Measurements from ENCODE around the gene CTXN3.

Gene CTXN3

DNA sequence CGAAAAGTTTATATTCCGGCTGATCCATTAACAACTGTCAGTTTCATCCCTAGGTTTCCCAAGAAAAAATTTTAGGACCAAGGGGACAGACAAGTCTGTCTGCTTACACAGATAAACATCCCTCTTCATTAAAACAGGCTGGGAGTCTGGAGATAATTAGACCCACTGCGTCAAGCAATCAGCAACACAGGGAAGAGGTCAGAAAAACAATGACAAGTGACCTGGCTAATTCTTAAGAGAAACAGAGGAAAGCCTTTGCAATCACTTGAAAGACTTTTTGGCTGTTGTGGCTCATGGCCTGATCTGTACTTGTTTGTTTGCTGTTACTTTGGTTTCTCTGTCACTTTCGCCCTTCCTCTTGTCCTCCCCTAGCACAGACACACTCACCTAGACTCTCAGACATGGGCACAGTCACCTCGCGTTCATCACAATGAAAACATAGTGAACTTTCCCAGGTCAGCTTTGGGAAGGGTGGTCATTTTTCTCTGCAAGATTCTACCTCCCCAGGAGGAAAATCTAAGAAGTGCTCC, 51.4 kb downstream of the CTXN3 start:
- DNase-seq, result no peak

DNA sequence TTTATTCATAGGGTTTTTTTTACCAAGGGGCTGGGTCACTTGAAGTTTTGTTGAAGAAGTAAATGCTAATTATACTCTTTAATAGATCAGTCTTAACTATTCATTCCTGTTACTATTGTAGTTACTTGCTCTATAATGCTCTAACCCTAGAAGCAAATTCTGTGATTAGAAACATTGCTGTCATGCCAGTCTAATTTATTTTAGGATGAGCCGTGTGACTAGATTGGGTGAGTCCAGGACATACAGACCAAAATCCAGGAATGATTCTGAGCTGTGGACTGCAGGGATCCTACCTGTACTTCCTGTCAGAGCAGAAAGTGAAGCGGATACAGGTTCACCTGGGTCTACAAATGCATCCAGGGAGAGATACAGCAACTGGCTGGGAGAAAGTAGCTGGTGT, 53.6 kb downstream of the CTXN3 start:
- DNase-seq, result no peak

DNA sequence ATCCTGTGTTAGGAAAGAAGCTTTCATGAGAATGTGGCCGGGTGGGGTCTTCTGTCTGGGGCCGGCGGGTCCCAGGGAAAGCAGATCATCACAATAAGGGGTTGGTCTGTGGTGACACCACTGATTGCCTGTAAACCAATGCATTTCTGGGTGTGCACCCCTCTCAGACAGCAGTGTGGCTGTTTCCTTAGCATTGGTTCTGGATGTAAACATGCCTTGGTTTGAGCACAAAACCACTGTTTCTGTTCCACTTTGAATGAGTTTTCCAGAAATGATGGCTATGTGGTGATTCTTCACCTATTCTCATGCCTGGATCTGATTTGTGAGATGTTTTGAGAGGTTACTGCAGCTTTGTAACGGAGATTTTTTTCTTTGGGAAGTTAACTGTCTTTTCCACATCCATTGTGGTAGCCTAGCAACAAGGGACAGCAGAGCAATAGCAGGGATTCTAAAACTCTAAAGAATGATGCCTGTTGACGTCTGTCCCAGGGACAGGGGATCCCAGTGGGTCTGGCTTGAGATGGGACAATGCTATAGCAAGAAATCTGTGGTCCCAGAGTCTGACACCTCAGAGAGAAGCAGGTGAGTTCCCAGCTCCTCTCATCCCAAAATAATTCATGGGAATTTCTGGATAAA, 54.2 kb downstream of the CTXN3 start, which contains the start of gene CCDC192:
Gene CCDC192, plus strand, starts transcription at position 466 of the 636 bp plus-strand sequence. Its CDS starts 55 bp downstream, at position 521.
- no peak for DNase-seq

DNA sequence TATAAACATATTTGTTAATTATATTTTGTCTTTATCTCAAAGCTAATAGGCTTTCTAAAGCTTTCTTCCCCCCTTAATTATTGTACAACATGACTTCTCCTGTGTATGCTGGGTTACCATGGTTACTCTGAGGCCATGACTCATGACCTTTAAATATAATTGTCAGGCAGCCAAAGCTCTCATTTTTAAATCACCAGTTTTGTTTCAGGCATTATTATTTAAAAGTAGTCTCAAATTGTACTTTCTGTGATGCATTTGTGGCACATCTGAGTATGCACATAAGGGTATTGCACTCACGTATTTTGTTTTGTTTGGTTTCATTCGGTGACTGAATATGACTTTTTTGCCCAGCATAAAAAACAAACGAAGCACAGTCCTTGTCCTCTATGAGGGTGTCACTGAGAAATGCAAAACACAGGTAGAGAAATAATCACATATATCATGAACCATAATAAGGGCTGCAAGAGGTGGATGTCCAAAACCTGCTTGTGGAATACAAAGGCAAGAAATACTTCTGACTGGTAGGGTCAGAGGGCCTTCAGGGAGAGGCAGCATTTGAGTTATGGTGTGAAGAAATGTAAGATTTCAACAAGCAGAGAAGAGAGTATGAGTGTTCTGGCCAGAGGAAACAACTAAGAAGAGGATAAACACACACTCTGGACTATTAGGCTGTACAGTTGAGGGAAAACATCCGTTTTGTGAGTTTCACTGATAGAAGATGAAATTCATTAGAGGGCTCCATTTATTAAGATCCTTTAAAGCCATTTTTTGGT, 56.4 kb downstream of the CTXN3 start:
- no peak for DNase-seq

DNA sequence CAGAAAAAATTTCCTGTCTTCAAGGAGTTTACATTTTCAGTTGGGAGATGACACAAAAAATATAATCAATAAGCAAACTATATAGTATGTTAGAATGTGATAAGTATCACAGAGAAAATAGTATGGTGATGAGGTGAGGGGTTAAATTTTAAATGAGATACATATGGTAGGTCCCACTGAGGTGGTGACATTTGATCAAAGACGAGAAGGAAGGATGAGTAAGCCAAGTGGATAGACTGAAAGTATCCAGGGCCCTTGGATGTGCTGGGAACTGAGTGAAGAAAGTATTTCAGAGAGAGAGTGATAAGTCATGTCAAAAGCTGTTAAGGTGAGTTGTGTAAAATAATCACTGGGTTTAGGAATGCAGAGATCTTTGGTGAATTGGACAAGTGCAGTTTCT, 57.8 kb downstream of the CTXN3 start:
- no peak for DNase-seq

DNA sequence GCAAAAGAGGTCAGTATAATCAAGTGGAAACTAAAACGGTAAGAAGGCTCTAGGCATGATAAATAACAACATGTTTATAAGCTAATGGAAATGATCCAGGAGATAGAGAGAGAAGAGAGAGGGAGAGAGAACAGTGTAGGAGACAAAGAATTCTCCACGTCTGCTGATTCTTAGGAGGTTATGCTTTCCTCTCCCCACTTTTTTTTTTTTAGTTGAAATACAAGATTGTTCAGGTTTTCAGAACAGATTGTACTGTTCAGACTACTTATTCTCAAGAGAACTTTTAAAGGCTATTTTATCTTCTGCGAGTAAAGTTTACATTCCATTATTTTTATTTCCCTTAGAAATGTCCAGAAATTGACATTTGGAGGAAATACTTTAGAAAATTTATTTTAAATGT, 58.3 kb downstream of the CTXN3 start:
- no peak for DNase-seq

Measured in stimulated activated CD4-positive, alpha-beta T cell treated with anti-CD3 and anti-CD28 coated beads, Interleukin-4, amount 100 ng/mL, for 4 hours (primary cell).